Smooth muscle cell (in vitro differentiated cells): ENCODE results near the gene CHCHD6. TPM values are rescaled to one million over a fixed set of nuclear protein-coding genes. Genes with fewer than 3 reads are reported as not detected.

Source experiments
- DNase-seq: peaks from one replicate; lab custom pipeline; 2025; ENCODE audit not compliant: unreplicated experiment; lab: John Stamatoyannopoulos, UW
- H2AFZ ChIP-seq: fragments of 200-600 bp; sonication (generic); 2 replicates; pipeline ENCODE4 v1.6.0; 2016; ENCODE audit warnings: antibody characterized with exemption, low read depth, mild to moderate bottlenecking
- H3F3A ChIP-seq: fragments of 200-600 bp; sonication (generic); 2 replicates; pipeline ENCODE4 v1.6.0; 2017; ENCODE audit warnings: antibody characterized with exemption, low read depth
- H3K27ac ChIP-seq: fragments of 200-600 bp; sonication (generic); 2 replicates; pipeline ENCODE4 v1.5.1; 2016; ENCODE audit warnings: low read depth, mild to moderate bottlenecking
- H3K27me3 ChIP-seq: fragments of 200-600 bp; sonication (generic); 2 replicates; pipeline ENCODE4 v1.6.1; 2016; ENCODE audit warnings: low read depth, mild to moderate bottlenecking
- H3K36me3 ChIP-seq: fragments of 200-600 bp; sonication (generic); 2 replicates; pipeline ENCODE4 v1.5.1; 2016; ENCODE audit warnings: low read depth
- H3K4me1 ChIP-seq: fragments of 200-600 bp; sonication (generic); 2 replicates; pipeline ENCODE4 v1.5.1; 2016; ENCODE audit warnings: low read depth
- H3K4me2 ChIP-seq: fragments of 200-600 bp; sonication (generic); 2 replicates; pipeline ENCODE4 v1.6.0; 2016; ENCODE audit warnings: mild to moderate bottlenecking
- H3K4me3 ChIP-seq: fragments of 200-600 bp; sonication (generic); 2 replicates; pipeline ENCODE4 v1.5.1; 2016; ENCODE audit warnings: mild to moderate bottlenecking
- H3K79me2 ChIP-seq: fragments of 200-600 bp; sonication (generic); 2 replicates; pipeline ENCODE4 v1.6.0; 2016; ENCODE audit warnings: low read depth, mild to moderate bottlenecking
- H3K9ac ChIP-seq: fragments of 200-600 bp; sonication (generic); 2 replicates; pipeline ENCODE4 v1.6.0; 2016; ENCODE audit warnings: low read depth
- H3K9me3 ChIP-seq: fragments of 200-600 bp; sonication (generic); replicated peaks from 2 replicates; pipeline ENCODE4 v1.5.1; 2016; ENCODE audit warnings: low read depth
- H4K20me1 ChIP-seq: fragments of 200-600 bp; sonication (generic); 2 replicates; pipeline ENCODE4 v1.6.0; 2016; ENCODE audit warnings: low read depth
- CTCF ChIP-seq: fragments of 200-600 bp; sonication (generic); IDR thresholded peaks from 2 replicates; pipeline ENCODE4 v1.5.1; 2017; ENCODE audit warnings: borderline replicate concordance, mild to moderate bottlenecking, antibody characterized with exemption; ENCODE audit not compliant: insufficient read depth, poor library complexity, severe bottlenecking
- WGBS: methylation state at CpG from one replicate; pipeline ENCODE4 v1.1.7; 2016; ENCODE audit warnings: low lambda C conversion rate; 5-methylcytosine and 5-hydroxymethylcytosine counted together
- polyA plus RNA-seq: library from polyadenylated mRNA; unstranded; fragments of >200 nt; fragmentation: Nextera tagmentation; extraction: Ambion mirVana; gene quantifications from 2 replicates; pipeline ENCODE4 v1.2.1, GENCODE V29; 2016
- total RNA-seq: library from RNA; depleted of rRNA; stranded (reverse); fragments of >200 nt; gene quantifications from 2 replicates; pipeline ENCODE4 v1.2.3, GENCODE V29; 2014

CHCHD6 gene
- total and polyA plus RNA-seq, 2 experiments from 2014 or later, result 6.7 to 27.2 TPM

GRCh38 chr3:126967386-126967785 is 263.3 kb downstream of the CHCHD6 start:
- no peaks in the 10 kb centered on the region for H3K27me3 ChIP-seq
- no peaks in the 10 kb centered on the region for H3K36me3 ChIP-seq
- no peak overlapping the region for H3K27ac ChIP-seq
- H3K4me3 ChIP-seq, result no peak overlapping the region
- DNase-seq, result no peak
- H3K79me2 ChIP-seq, result no peaks in the 10 kb centered on the region
- no peak overlapping the region for H3K4me2 ChIP-seq
- H3K9me3 ChIP-seq, result no peaks in the 10 kb centered on the region
- no peaks in the 10 kb centered on the region for H4K20me1 ChIP-seq
- H2AFZ ChIP-seq, result no peak overlapping the region
- H3F3A ChIP-seq, result no peaks in the 10 kb centered on the region
- peaks cover 14% of the 10 kb centered on the region for H3K4me1 ChIP-seq
- no peak for TF ChIP-seq CTCF
- H3K9ac ChIP-seq, result no peak overlapping the region
- 84% methylated on average over 10 of the region's 10 CpGs for WGBS

GRCh38 chr3:126968391-126969390 is 264.7 kb downstream of the CHCHD6 start:
- no peak for TF ChIP-seq CTCF
- H3K79me2 ChIP-seq, result no peaks in the 10 kb centered on the region
- H3K27ac ChIP-seq, result peak overlapping the region; percentile 44
- H4K20me1 ChIP-seq, result no peaks in the 10 kb centered on the region
- peak overlapping the region; percentile 69 for H3K4me2 ChIP-seq
- no peaks in the 10 kb centered on the region for H3K9me3 ChIP-seq
- DNase-seq, result no peak
- WGBS, result 86% methylated on average over 20 of the region's 20 CpGs
- no peaks in the 10 kb centered on the region for H3K36me3 ChIP-seq
- H3K4me1 ChIP-seq, result peaks cover 14% of the 10 kb centered on the region
- no peaks in the 10 kb centered on the region for H3F3A ChIP-seq
- H3K4me3 ChIP-seq, result no peak overlapping the region
- H3K27me3 ChIP-seq, result no peaks in the 10 kb centered on the region
- H3K9ac ChIP-seq, result no peak overlapping the region
- no peak overlapping the region for H2AFZ ChIP-seq

- H3K27ac ChIP-seq, result peak overlapping the region; percentile 44
These were observed 265.5 kb downstream of the CHCHD6 start for GRCh38 chr3:126969586-126969985.

More at GRCh38 chr3:126969586-126969985, 265.5 kb downstream of the CHCHD6 start:
- H3F3A ChIP-seq, result no peaks in the 10 kb centered on the region
- H3K4me3 ChIP-seq, result no peak overlapping the region
- H3K36me3 ChIP-seq, result no peaks in the 10 kb centered on the region
- no peak overlapping the region for H3K9ac ChIP-seq
- 37% methylated on average over 7 of the region's 7 CpGs for WGBS
- TF ChIP-seq CTCF, result no peak
- no peaks in the 10 kb centered on the region for H3K27me3 ChIP-seq
- H3K4me2 ChIP-seq, result peak overlapping the region; percentile 69
- H2AFZ ChIP-seq, result no peak overlapping the region
- no peak for DNase-seq
- H3K9me3 ChIP-seq, result no peaks in the 10 kb centered on the region
- H3K79me2 ChIP-seq, result no peaks in the 10 kb centered on the region
- peaks cover 14% of the 10 kb centered on the region for H3K4me1 ChIP-seq
- no peaks in the 10 kb centered on the region for H4K20me1 ChIP-seq
